Heart left ventricle (tissue), 16 donors: ENCODE data around the gene CMKLR1. TPM values are rescaled to one million over a fixed set of nuclear protein-coding genes. Genes with fewer than 3 reads are reported as not detected.
A peak's percentile ranks its signal among the peaks of the same experiment; 100 is the strongest.

ENCODE experiments used
- ATAC-seq, 4 donors: fragments of 200-7000 bp; cut with Tn5 transposase; one replicate each; pipeline ENCODE4 v1.9.1; 2020 to 2022; ENCODE audit warnings: moderate library complexity in 4 of 4, mild to moderate bottlenecking in 3 of 4, moderate number of reproducible peaks in 1 of 4
- DNase-seq, 5 donors: peaks; one replicate each; pipeline ENCODE4 v3.0.0-alpha.2; 2020
- H3K27ac ChIP-seq, 12 donors: fragments of 200-600 bp; sonication (generic) in 4 of 12; one replicate each; pipeline versions ENCODE4 v1.5.0 to v1.8.0; 2016 to 2022; ENCODE audit warnings: mild to moderate bottlenecking in 2 of 12
- H3K27me3 ChIP-seq, 9 donors: fragments of 200-600 bp; sonication (generic) in 2 of 9; one replicate each; pipeline versions ENCODE4 v1.5.1 to v1.8.0; 2016 to 2022; ENCODE audit warnings: mild to moderate bottlenecking in 3 of 9
- H3K36me3 ChIP-seq, 9 donors: fragments of 200-600 bp; sonication (generic) in 2 of 9; one replicate each; pipeline versions ENCODE4 v1.5.0 to v1.8.0; 2018 to 2022; ENCODE audit warnings: mild to moderate bottlenecking in 2 of 9
- H3K4me1 ChIP-seq, 12 donors: fragments of 200-600 bp; sonication (generic) in 4 of 12; one replicate each; pipeline versions ENCODE4 v1.5.0 to v1.8.0; 2016 to 2022; ENCODE audit warnings: mild to moderate bottlenecking in 3 of 12
- H3K4me3 ChIP-seq, 12 donors: fragments of 200-600 bp; sonication (generic) in 4 of 12; one replicate each; pipeline versions ENCODE4 v1.5.0 to v1.8.0; 2017 to 2022; ENCODE audit warnings: mild to moderate bottlenecking in 9 of 12, moderate library complexity in 4 of 12
- H3K9me3 ChIP-seq, 12 donors: fragments of 200-600 bp; sonication (generic) in 4 of 12; one replicate each; pipeline versions ENCODE4 v1.5.0 to v1.8.0; 2016 to 2022; ENCODE audit warnings: mild to moderate bottlenecking in 1 of 12
- POLR2A ChIP-seq, 2 donors: fragments of 450-650 bp; IDR thresholded peaks; one replicate each; pipeline ENCODE4 v1.6.1; 2017; ENCODE audit warnings: antibody characterized with exemption in 2 of 2, mild to moderate bottlenecking in 2 of 2, moderate library complexity in 2 of 2
- WGBS, 4 donors: extraction: QIAGEN DNeasy Blood & Tissue Kit in 2 of 4; methylation state at CpG; one replicate each; pipeline versions ENCODE4 v1.1.5 to v1.1.7; 2013 to 2018; 5-methylcytosine and 5-hydroxymethylcytosine counted together
- intact Hi-C, 10 donors: fragments of 100-400 bp; cut with DNase I; formaldehyde crosslinking; loops; one replicate each; pipeline versions ENCODE4 v1.11.1 to v1.14.2; 2022
- long read RNA-seq, 3 donors: library from polyadenylated mRNA; unstranded; transcript quantifications; one replicate each; pipeline ENCODE4 v2.0.0, GENCODE V29; 2020 to 2021
- polyA plus RNA-seq, 2 donors: library from polyadenylated mRNA; stranded (reverse); fragments of 200-250 nt; gene quantifications; one replicate each; pipeline ENCODE4 v1.2.3, GENCODE V29; 2013
- total RNA-seq, 9 donors: library from RNA; depleted of rRNA in 2 of 9; stranded (reverse); fragments of >200 nt in 2 of 9; fragmentation: NEBNext Ultra II Directional in 3 of 9; extraction: Animal tissue kit (Norgen Biotek cat#: 25700) in 3 of 9; gene quantifications; one replicate each; pipeline versions ENCODE4 v1.1.0 to v1.2.4, GENCODE V29; 2016 to 2023
- TF ChIP-seq, protein P1 (sequence below), 12 donors: fragments of 200-600 bp; sonication (generic) in 4 of 12; IDR thresholded peaks; one replicate each; pipeline versions ENCODE4 v1.5.0 to v1.8.0; 2018 to 2022; ENCODE audit warnings: antibody characterized with exemption in 12 of 12, mild to moderate bottlenecking in 5 of 12
- donor health status: ischemic (EF 13 %, LVEDD 7.1; RV severe dilation, severe dysfunction).
- donor health status: healthy with polysubstance abuse.
- donor health status: DM: no; HTN: yes; CAD: no.
- donor health status: DM: no; HTN: no; CAD: no.
- donor health status: ischemic (EF 25% LVEDD 6.9; RV normal size, moderate dysfunction).
- donor health status: ischemic (EF 25% LVEDD 5.7; RV mildly dilated, moderate dysfunction).
- donor health status: healthy.
- donor health status: DM: yes; HTN: yes; CAD: no.
- donor health status: ischemic (EF 35%, LVEDD 5.7; RV mildly dilated, moderate dysfunction).
- donor health status: nonischemic (EF 11% LVEDD 7.7; RV severe dilation, severe dysfunction).
- donor health status: DM: yes; HTN: yes; CAD: no.
- donor health status: PGD.
- donor health status: ischemic (EF 29% LVEDD 5.4; RV normal size, mild dysfunction).
- donor health status: nonischemic (EF 23%, LVEDD 6.1; RV moderate dilation, normal function).

CMKLR1 gene, protein sequence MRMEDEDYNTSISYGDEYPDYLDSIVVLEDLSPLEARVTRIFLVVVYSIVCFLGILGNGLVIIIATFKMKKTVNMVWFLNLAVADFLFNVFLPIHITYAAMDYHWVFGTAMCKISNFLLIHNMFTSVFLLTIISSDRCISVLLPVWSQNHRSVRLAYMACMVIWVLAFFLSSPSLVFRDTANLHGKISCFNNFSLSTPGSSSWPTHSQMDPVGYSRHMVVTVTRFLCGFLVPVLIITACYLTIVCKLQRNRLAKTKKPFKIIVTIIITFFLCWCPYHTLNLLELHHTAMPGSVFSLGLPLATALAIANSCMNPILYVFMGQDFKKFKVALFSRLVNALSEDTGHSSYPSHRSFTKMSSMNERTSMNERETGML
- total RNA-seq (10 to 100 TPM in 2 of 9 donors, 1 to 10 TPM in 7; 5.4 to 47.3 (median 8.2) TPM), polyA plus RNA-seq (1 to 10 TPM; 2.0 to 4.1 TPM)
- long read RNA-seq, donor 1, partial matches to known transcripts = 0 of 1 reads
- long read RNA-seq, donor 1, other reads (novel, unspliced or antisense) = 1 of 1 reads
- long read RNA-seq, donor 2, full-length matches to known transcripts = 3 of 3 reads
- long read RNA-seq, donor 2, partial matches to known transcripts = 0 of 3 reads
- long read RNA-seq, donor 2, other reads (novel, unspliced or antisense) = 0 of 3 reads
- long read RNA-seq, donor 3, partial matches to known transcripts = 0 of 1 reads
- long read RNA-seq, donor 3, other reads (novel, unspliced or antisense) = 0 of 1 reads

DNA sequence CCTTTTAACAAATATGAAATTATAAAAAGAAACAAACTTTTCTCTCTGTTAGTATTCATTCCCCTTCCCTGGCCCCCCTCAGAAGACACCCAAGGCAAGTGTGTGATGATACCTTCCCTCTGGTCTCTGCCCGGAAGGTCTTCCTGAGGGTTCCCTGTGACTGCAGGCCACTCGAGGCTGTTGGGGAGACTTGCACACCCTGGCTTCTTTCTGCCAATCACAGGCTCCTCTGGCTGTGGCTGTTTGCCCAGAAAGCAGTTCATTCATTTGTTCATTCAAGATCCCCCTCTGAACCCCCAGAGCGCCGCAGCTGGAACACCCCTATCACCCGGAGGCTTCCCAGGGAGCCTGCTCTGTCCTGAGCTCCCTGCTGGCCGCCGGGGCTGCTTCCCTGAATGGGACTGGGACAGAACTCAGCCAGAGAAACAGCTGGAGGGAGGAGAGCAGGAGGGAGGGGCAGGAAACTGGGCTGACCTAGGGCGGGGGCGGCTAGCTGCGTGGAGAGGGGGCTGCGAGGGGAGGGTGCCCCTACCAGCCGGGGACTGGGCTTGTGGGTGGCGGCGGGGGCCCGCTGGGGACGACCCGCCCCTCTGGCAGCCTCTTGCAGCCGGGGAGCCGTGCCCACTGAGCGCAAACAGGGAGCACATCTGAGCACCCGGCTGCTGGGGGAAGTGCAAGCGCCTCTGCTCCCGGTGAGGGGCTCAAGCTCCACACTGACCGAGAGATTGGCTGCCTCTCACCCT, at the start of gene CMKLR1:
CMKLR1 (minus strand) TSS at position 397 of the 743 bp plus-strand sequence. CDS start 45,720 bp downstream, outside the sequence.
- WGBS, 4 donors = 7 to 10% (median 9%) methylated on average over 6 to 24 of the region's 24 CpGs

DNA sequence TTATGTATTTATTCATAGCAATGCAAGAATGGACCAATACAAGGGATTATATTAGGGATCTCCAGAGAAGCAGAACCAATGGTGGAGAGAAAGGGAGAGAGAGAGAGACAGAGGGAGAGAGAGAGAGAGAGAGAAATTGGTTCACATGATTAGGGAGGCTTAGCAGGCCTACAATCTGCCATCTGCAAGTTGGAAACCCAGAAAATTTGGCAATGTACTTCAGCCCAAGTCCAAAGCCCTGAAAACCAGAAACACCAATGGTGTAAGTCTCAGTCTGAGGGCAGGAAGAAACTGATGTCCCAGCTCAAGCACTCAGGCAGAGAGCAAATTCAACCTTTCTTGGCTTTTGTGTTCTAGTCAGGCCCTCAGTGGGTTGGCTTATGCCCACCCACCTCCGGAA, 48.7 kb upstream of the CMKLR1 start:
- no peak for TF ChIP-seq POLR2A (IDR thresholded peaks at IDR 0.05)
- TF ChIP-seq, protein P1, sequence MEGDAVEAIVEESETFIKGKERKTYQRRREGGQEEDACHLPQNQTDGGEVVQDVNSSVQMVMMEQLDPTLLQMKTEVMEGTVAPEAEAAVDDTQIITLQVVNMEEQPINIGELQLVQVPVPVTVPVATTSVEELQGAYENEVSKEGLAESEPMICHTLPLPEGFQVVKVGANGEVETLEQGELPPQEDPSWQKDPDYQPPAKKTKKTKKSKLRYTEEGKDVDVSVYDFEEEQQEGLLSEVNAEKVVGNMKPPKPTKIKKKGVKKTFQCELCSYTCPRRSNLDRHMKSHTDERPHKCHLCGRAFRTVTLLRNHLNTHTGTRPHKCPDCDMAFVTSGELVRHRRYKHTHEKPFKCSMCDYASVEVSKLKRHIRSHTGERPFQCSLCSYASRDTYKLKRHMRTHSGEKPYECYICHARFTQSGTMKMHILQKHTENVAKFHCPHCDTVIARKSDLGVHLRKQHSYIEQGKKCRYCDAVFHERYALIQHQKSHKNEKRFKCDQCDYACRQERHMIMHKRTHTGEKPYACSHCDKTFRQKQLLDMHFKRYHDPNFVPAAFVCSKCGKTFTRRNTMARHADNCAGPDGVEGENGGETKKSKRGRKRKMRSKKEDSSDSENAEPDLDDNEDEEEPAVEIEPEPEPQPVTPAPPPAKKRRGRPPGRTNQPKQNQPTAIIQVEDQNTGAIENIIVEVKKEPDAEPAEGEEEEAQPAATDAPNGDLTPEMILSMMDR (IDR thresholded peaks at IDR 0.05) = no peak
- no peaks in the 10 kb centered on the region for H3K4me1 ChIP-seq
- no peak overlapping the region for H3K27ac ChIP-seq
- H3K4me3 ChIP-seq = no peak overlapping the region
- DNase-seq (no peak), ATAC-seq (no peak)
- no peaks in the 10 kb centered on the region for H3K36me3 ChIP-seq
- H3K27me3 ChIP-seq = peaks cover 0 to 16% (median 0%) of the 10 kb centered on the region in 9 donors
- 63 to 80% (median 75%) methylated on average over 1 of the region's 1 CpG for WGBS, 4 donors
- intact Hi-C loops = no loop called here
- peaks cover 0 to 18% (median 0%) of the 10 kb centered on the region in 12 donors for H3K9me3 ChIP-seq

More for the DNA sequence above, at the start of gene CMKLR1:
- TF ChIP-seq, protein P1 (IDR thresholded peaks at IDR 0.05) = no peak
- TF ChIP-seq POLR2A (IDR thresholded peaks at IDR 0.05) = peak in 1 of 2 donors; percentile 34
- peak; percentile 53 to 89 (median 84) for ATAC-seq
- peaks cover 0 to 13% (median 0%) of the 10 kb centered on the region in 9 donors for H3K27me3 ChIP-seq
- peaks cover 0 to under 1% (median 0%) of the 10 kb centered on the region in 12 donors for H3K9me3 ChIP-seq
- intact Hi-C loops = no loop called here
- H3K36me3 ChIP-seq = peaks cover 0 to 7% (median 0%) of the 10 kb centered on the region in 9 donors
- DNase-seq = peak; percentile 71 to 87 (median 79)
- H3K27ac ChIP-seq = peak within 1 kb of the TSS; percentile 47 to 92 (median 78)
- H3K4me3 ChIP-seq = peak within 1 kb of the TSS in 11 of 12 donors; percentile 30 to 67 (median 54)
- H3K4me1 ChIP-seq = peaks cover 0 to 41% (median 17%) of the 10 kb centered on the region in 12 donors

DNA sequence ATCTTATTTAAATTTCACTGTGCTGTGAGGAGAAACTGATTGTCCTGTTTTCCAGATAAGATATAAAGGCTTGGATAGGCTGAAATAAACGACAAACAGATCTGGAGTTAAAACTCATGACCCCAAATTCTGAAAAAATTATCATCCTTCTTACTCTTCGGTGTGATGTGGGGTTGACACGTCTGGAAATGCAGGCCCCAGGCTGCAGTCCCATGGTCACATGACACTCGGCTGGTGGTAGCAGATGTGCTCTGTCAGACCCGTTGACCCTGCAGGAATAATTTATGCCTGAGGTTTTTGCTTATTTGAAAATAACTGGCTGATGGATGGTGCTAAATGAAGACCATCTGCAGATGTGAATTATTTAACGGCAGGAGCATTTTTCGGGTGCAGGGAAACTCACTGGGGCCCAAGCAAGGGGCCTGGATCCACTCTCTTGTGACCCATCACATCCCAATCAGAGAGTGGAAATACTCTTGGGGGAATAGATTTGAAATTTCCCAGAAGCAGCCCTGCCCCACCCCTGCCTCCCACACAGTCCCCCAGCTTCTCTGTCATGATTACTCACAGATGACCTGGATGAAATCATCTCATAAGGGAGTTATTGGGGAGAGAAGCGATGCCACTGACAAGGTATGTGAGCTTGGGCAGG, 47.7 kb upstream of the CMKLR1 start:
- Histone ChIP-seq H3K36me3 (no peaks in the 10 kb centered on the region), H3K27ac (no peak overlapping the region), H3K4me3 (no peak overlapping the region), H3K9me3 (peaks cover 0 to 18% (median 0%) of the 10 kb centered on the region in 12 donors), H3K27me3 (peaks cover 0 to 16% (median 0%) of the 10 kb centered on the region in 9 donors), H3K4me1 (no peaks in the 10 kb centered on the region)
- 34 to 40% (median 40%) methylated on average over 7 to 8 of the region's 8 CpGs for WGBS, 4 donors
- intact Hi-C loops = no loop called here
- DNase-seq = no peak
- TF ChIP-seq POLR2A (IDR thresholded peaks at IDR 0.05) = no peak
- TF ChIP-seq, protein P1 (IDR thresholded peaks at IDR 0.05) = no peak
- ATAC-seq = no peak
